GM19328 (cell line): ENCODE results near the gene FAM111B.
A peak's percentile ranks its signal among the peaks of the same experiment; 100 is the strongest.

Experiments
- ATAC-seq: cut with Tn5 transposase; IDR thresholded peaks from one replicate; pipeline ENCODE4 v1.9.1; 2021; ENCODE audit warnings: mild to moderate bottlenecking, moderate library complexity; ENCODE audit not compliant: unreplicated experiment

FAM111B gene

GRCh38 chr11:59154610-59155009 is 47.6 kb downstream of the FAM111B start:
- no peak for ATAC-seq

DNA sequence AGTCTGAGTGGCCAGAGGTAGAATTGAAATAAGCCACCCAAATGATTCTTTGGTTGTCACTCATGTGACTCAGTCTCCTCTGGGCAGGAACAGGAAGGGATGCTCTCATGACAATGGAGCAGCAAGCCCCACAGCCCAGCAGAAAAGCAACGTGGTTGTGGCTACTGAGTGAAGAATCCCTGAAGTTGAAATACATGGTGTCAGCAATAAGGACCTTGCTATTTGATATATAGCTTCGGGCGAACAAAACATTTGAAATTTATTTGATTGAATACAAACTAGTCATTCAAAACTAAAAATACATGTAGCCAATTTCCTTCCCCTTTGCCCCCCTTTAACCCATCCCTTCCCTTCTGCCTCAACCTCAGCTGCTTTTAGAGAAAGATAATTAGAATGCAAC is 50.4 kb downstream of the FAM111B start:
- ATAC-seq, result no peak

GRCh38 chr11:59158206-59159068 is 51.4 kb downstream of the FAM111B start:
- ATAC-seq, result peak; percentile 89

- no peak for ATAC-seq
These were observed 57.0 kb downstream of the FAM111B start for GRCh38 chr11:59164028-59164427.

GRCh38 chr11:59171508-59172322 is 64.7 kb downstream of the FAM111B start, which contains the start of gene DTX4:
Gene DTX4, plus strand, starts transcription at chr11:59172132. Its CDS starts 464 bp downstream, at chr11:59172596.
- ATAC-seq, result peak; percentile 70

GRCh38 chr11:59172345-59173079 is 65.5 kb downstream of the FAM111B start:
- peak; percentile 34 for ATAC-seq

DNA sequence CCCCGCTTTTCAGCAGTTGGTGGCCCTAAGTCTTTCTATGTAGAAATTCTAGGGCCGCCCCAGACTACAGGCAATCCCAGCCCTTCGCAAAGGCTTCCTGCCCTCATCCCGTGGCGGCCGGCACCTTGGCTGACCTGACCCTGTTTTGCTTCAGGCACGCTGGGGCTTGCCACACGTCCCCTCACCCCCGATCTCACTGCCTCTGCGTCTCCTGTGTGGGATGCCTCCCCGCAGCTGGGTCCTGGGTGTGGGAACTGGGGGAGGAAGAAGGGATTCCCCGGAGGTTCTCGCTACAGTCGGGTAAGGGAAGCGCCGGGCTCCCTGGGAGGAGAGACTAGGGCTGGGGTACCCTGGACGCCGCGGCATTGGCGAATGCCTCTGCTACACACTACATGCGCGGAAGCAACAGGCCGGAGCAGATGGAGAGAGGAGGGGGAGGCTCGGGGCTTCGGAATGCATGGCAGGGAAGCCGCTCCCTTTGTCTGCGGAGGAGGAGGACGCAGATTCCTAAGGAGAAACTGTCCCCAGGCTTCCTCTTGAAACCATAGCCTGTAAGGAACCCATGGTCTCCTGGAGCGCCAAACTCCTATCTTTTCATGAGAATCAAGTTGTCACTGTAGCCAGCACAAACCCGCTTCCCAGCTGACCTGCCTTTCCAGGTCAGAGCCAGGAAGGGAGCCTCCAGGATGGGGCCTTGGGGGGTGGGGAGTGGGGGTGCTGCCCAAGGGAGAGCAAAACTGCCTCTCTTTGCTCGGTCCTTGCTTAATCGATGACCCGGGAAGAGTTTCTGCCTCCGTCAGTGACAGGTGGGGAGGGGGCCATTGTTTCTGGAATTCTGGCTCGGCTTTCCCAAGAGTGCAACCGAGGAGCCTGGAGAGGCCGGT is 66.3 kb downstream of the FAM111B start:
- ATAC-seq, result no peak

- no peak for ATAC-seq
These were observed 67.1 kb downstream of the FAM111B start for GRCh38 chr11:59173964-59174663.

GRCh38 chr11:59174664-59175033 is 67.6 kb downstream of the FAM111B start:
- no peak for ATAC-seq

DNA sequence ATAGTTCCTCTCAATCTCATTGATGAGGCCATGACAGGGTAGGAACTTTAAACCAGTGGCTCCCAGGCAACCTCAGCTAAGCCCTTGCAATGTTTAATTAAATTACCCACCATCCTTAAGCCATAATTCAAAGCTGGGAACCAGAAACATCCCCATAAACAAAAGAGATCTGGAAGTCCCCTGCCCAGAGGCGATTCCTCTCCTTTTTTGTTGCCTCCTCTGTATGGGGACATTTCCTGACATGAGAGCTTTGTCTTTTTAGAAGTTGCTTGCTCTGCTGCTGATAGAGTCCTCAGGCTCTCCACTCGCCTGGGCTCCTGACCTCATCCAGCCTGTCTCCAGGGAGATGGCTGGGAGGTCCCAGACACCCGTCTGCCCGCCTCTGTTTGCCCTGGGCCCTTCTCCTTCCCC is 68.1 kb downstream of the FAM111B start:
- ATAC-seq, result no peak

DNA sequence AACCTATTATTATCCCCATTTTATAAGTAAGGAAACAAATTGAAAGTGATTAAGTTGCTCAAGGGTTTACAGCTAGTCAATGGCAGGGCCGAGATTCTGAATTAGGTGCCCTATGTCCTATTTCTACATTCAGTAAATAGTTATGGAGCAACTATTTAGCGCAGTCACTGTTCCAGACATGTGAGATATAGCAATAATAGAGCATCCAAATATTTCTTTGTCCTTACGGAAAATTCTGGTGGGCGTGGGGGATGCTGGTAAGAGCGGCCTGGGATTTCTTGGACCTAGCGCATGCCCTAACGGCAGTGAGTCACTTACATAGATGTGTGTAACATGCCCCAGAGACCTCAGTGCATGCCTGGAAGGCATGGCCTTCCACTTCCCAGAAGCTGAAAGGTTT is 69.3 kb downstream of the FAM111B start:
- ATAC-seq, result no peak
